Thoracic aorta (tissue), 2 donors: Measurements from ENCODE around the gene PROSER1. TPM values are rescaled to one million over a fixed set of nuclear protein-coding genes. Genes with fewer than 3 reads are reported as not detected.

Experiments used
- ATAC-seq: fragments of 150-250 bp; one replicate; pipeline ENCODE4 v1.8.0; 2017; ENCODE audit warnings: low read depth; ENCODE audit not compliant: insufficient number of reproducible peaks, low FRiP score
- DNase-seq: peaks from one replicate; pipeline ENCODE4 v3.0.0-alpha.2; 2020; ENCODE audit warnings: low spot score
- H3K27ac ChIP-seq, 2 donors: fragments of 200-600 bp; sonication (generic); 1 replicate in 1 of 2; 2 replicates in 1 of 2; pipeline ENCODE4 v1.5.1; 2016; ENCODE audit warnings: mild to moderate bottlenecking in 2 of 2, moderate library complexity in 2 of 2
- H3K27me3 ChIP-seq: fragments of 200-600 bp; sonication (generic); replicated peaks from 2 replicates; pipeline ENCODE4 v1.6.0; 2016; ENCODE audit warnings: mild to moderate bottlenecking; ENCODE audit not compliant: insufficient read depth
- H3K36me3 ChIP-seq: fragments of 200-600 bp; sonication (generic); one replicate; pipeline ENCODE4 v1.5.1; 2016
- H3K4me1 ChIP-seq, 2 donors: fragments of 200-600 bp; sonication (generic); 1 replicate in 1 of 2; 2 replicates in 1 of 2; pipeline versions ENCODE4 v1.5.1 to v1.6.0; 2016; ENCODE audit warnings: low read depth in 2 of 2, mild to moderate bottlenecking in 1 of 2; ENCODE audit not compliant: control insufficient read depth in 1 of 2
- H3K4me3 ChIP-seq: fragments of 200-600 bp; sonication (generic); 2 replicates; pipeline ENCODE4 v1.5.1; 2016; ENCODE audit warnings: mild to moderate bottlenecking
- H3K9me3 ChIP-seq: fragments of 200-600 bp; sonication (generic); 2 replicates; pipeline ENCODE4 v1.5.1; 2016
- CTCF ChIP-seq: fragments of 200-600 bp; sonication (generic); IDR thresholded peaks from one replicate; pipeline ENCODE4 v1.5.1; 2019; ENCODE audit warnings: antibody characterized with exemption
- total RNA-seq, 2 donors: library from RNA; depleted of rRNA; stranded (reverse); fragments of >200 nt; gene quantifications; one replicate each; pipeline versions ENCODE4 v1.1.0 to v1.2.3, GENCODE V29; 2016

The PROSER1 gene
- total RNA-seq, 2 donors from 2014 or later: 15.4 to 33.5 TPM

- ATAC-seq (no peak), DNase-seq (no peak)
- TF ChIP-seq CTCF: no peak
- Histone ChIP-seq H3K4me3 (no peak overlapping the region), H3K9me3 (no peaks in the 10 kb centered on the region), H3K4me1 (no peaks in the 10 kb centered on the region), H3K27me3 (no peaks in the 10 kb centered on the region), H3K36me3 (no peaks in the 10 kb centered on the region), H3K27ac (no peak overlapping the region)
These were observed 57.2 kb downstream of the PROSER1 start for GRCh38 chr13:38980750-38981078.

- H3K9me3 ChIP-seq: no peaks in the 10 kb centered on the region
- H3K36me3 ChIP-seq: no peaks in the 10 kb centered on the region
- no peak for TF ChIP-seq CTCF
- H3K4me3 ChIP-seq: no peak overlapping the region
- H3K27me3 ChIP-seq: no peaks in the 10 kb centered on the region
- H3K27ac ChIP-seq: no peak overlapping the region
- H3K4me1 ChIP-seq: no peaks in the 10 kb centered on the region
- no peak for ATAC-seq
- no peak for DNase-seq
These were observed 57.8 kb downstream of the PROSER1 start for GRCh38 chr13:38979891-38980749.

- H3K9me3 ChIP-seq: no peaks in the 10 kb centered on the region
- H3K4me1 ChIP-seq: no peaks in the 10 kb centered on the region
- no peak overlapping the region for H3K27ac ChIP-seq
- no peak overlapping the region for H3K4me3 ChIP-seq
- DNase-seq: no peak
- H3K36me3 ChIP-seq: no peaks in the 10 kb centered on the region
- TF ChIP-seq CTCF: no peak
- H3K27me3 ChIP-seq: no peaks in the 10 kb centered on the region
- ATAC-seq: no peak
These were observed 67.4 kb downstream of the PROSER1 start for GRCh38 chr13:38970380-38971051.

GRCh38 chr13:38969187-38969586, 68.7 kb downstream of the PROSER1 start:
- no peak overlapping the region for H3K4me3 ChIP-seq
- no peak for TF ChIP-seq CTCF
- H3K9me3 ChIP-seq: no peaks in the 10 kb centered on the region
- no peak overlapping the region for H3K27ac ChIP-seq
- H3K36me3 ChIP-seq: no peaks in the 10 kb centered on the region
- H3K27me3 ChIP-seq: no peaks in the 10 kb centered on the region
- ATAC-seq (no peak), DNase-seq (no peak)
- H3K4me1 ChIP-seq: no peaks in the 10 kb centered on the region

- no peak for DNase-seq
- H3K27me3 ChIP-seq: no peaks in the 10 kb centered on the region
- no peaks in the 10 kb centered on the region for H3K9me3 ChIP-seq
- no peak for TF ChIP-seq CTCF
- no peaks in the 10 kb centered on the region for H3K36me3 ChIP-seq
- H3K27ac ChIP-seq: no peak overlapping the region
- no peak overlapping the region for H3K4me3 ChIP-seq
- ATAC-seq: no peak
- no peaks in the 10 kb centered on the region for H3K4me1 ChIP-seq
These were observed 70.4 kb downstream of the PROSER1 start for GRCh38 chr13:38967446-38967845.
